Stimulated activated CD8-positive, alpha-beta memory T cell treated with anti-CD3 and anti-CD28 coated beads, Interleukin-12 subunit alpha, Interleukin-12 subunit beta, amount 100 ng/mL, for 24 hours (primary cell): Measurements from ENCODE around the gene TMEM266.

Experiments
- DNase-seq: peaks from one replicate; pipeline ENCODE4 v3.0.0-alpha.2; 2020; ENCODE audit errors: extremely low read depth

TMEM266 gene

DNA sequence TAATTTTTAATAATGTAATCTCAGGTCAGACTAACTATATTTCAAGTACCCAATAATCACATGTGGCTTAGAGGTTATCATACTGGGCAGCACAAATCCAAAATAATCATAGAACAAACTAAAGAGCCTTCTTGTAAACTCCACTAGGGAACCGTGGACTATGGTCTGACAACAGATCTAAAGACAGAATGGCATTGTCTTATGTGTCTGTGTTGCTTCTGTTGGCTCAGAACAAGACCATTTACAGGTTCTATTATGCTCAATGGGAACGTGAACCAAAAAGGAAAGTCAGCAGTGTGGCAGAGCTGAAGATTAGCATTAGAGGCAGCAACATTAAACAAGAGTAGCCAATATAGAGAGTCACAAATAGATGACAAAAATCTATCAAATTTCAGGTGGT is 176.6 kb downstream of the TMEM266 start:
- DNase-seq: no peak

GRCh38 chr15:76239786-76240185 is 180.0 kb downstream of the TMEM266 start:
- DNase-seq: no peak

GRCh38 chr15:76245072-76245610 is 185.4 kb downstream of the TMEM266 start:
- DNase-seq: no peak

GRCh38 chr15:76251717-76252116 is 191.9 kb downstream of the TMEM266 start:
- no peak for DNase-seq

DNA sequence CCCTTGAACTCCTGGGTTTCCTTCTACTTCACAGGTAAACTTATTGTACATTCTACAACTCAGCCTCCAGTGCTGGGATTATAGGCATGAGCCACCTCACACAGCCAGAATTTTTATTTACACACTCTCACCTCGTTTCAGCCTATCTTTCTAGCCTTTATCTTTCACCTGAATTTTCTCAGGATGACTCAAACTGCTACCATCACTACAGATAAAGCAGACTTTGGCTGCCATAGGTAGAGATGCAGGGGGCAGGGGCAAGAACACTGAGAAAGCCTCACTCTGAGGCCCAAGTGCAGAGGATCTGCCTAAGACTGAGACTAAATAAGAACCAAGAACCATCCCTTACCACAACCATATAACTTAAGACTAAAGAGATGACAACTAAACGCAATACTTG is 192.5 kb downstream of the TMEM266 start:
- no peak for DNase-seq

- DNase-seq: no peak
These were observed 194.1 kb downstream of the TMEM266 start for GRCh38 chr15:76253691-76254473.
